Body of pancreas (tissue), 4 donors: ENCODE measurements around the gene PIP5K1B.

Experiments
- CTCF ChIP-seq, 7 experiments: fragments of 450-650 bp in 4 of 7; fragments of 200-600 bp in 3 of 7; sonication (generic) in 3 of 7; IDR thresholded peaks; one replicate each; pipeline ENCODE4 v1.5.1; 2016 to 2019; ENCODE audit warnings: antibody characterized with exemption in 7 of 7
- POLR2A ChIP-seq, 3 donors: fragments of 450-650 bp; IDR thresholded peaks; one replicate each; pipeline ENCODE4 v1.6.1; 2016; ENCODE audit warnings: antibody characterized with exemption in 3 of 3, mild to moderate bottlenecking in 2 of 3

- TF ChIP-seq CTCF (IDR thresholded peaks at IDR 0.05): no peak
- TF ChIP-seq POLR2A (IDR thresholded peaks at IDR 0.05): no peak
Measured at GRCh38 chr9:68714416-68715180, 9.6 kb downstream of the PIP5K1B start.
